ENCODE results near the gene TBC1D22A.

DNA sequence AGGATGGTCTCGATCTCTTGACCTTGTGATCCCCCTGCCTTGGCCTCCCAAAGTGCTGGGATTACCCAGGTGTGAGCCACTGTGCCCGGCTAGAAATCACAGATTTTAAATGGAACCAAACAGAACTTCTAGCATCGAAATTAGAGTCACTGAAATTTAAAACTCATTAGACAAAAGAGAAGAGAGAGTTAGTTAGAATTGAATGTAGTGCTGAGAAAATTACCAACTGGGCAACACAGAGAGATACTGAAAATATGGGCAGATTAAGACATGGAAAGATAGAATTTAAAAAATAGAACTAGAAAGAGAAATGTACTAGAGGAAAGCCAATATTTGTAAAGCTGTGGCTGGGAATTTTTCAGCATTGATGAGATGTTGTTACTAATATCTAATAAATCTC is 217.9 kb downstream of the TBC1D22A start:
- TF ChIP-seq, protein P1, sequence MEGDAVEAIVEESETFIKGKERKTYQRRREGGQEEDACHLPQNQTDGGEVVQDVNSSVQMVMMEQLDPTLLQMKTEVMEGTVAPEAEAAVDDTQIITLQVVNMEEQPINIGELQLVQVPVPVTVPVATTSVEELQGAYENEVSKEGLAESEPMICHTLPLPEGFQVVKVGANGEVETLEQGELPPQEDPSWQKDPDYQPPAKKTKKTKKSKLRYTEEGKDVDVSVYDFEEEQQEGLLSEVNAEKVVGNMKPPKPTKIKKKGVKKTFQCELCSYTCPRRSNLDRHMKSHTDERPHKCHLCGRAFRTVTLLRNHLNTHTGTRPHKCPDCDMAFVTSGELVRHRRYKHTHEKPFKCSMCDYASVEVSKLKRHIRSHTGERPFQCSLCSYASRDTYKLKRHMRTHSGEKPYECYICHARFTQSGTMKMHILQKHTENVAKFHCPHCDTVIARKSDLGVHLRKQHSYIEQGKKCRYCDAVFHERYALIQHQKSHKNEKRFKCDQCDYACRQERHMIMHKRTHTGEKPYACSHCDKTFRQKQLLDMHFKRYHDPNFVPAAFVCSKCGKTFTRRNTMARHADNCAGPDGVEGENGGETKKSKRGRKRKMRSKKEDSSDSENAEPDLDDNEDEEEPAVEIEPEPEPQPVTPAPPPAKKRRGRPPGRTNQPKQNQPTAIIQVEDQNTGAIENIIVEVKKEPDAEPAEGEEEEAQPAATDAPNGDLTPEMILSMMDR (IDR thresholded peaks at IDR 0.05; ENCODE audit: low read length): no peak
- TF ChIP-seq EZH2 (optimal IDR thresholded peaks at IDR 0.05; ENCODE audit: low read depth, low read length): no peak
